IMR-90 (cell line): Measurements from ENCODE around the gene ODAD2. TPM values are rescaled to one million over a fixed set of nuclear protein-coding genes. Genes with fewer than 3 reads are reported as not detected.

ENCODE experiments used
- ATAC-seq: fragments of 200-7000 bp; cut with Tn5 transposase; 2 replicates; pipeline ENCODE4 v1.9.1; 2020; ENCODE audit warnings: low read depth, mild to moderate bottlenecking, moderate library complexity
- BruUV-seq: library from RNA; stranded (reverse); fragments of 400-500 nt; replicated peaks from 2 replicates; lab custom pipeline; 2021; lab: Mats Ljungman, UMichigan
- CTCF ChIA-PET: fragments of 300-600 bp; formaldehyde crosslinking; extraction: SDS; loops from one replicate; lab custom pipeline; 2021; ENCODE audit warnings: antibody characterized with exemption; lab: Yijun Ruan, JAX
- POLR2A ChIA-PET: fragments of 300-600 bp; sonication (Branson Sonifier 250); formaldehyde crosslinking; loops from one replicate; lab custom pipeline; 2022; ENCODE audit warnings: antibody characterized with exemption; ENCODE audit not compliant: unreplicated experiment; lab: Charles Lee
- DNase-seq: peaks from one replicate; pipeline ENCODE4 v3.0.0; 2013
- H2AFZ ChIP-seq: replicated peaks from 2 replicates; pipeline ENCODE3; 2013; ENCODE audit warnings: low read length, mild to moderate bottlenecking; ENCODE audit not compliant: poor library complexity
- H2AK5ac ChIP-seq: 2 replicates; pipeline ENCODE4 v1.6.1; 2013; ENCODE audit warnings: low read depth, low read length, inconsistent platforms
- H2AK9ac ChIP-seq: replicated peaks from 2 replicates; pipeline ENCODE3; 2013; ENCODE audit warnings: mild to moderate bottlenecking, low read depth, low read length, moderate library complexity; ENCODE audit not compliant: poor library complexity
- H2BK120ac ChIP-seq: 2 replicates; pipeline ENCODE4 v1.6.1; 2013; ENCODE audit warnings: low read depth, low read length, inconsistent platforms
- H2BK15ac ChIP-seq: 3 replicates; pipeline ENCODE4 v1.6.1; 2013; ENCODE audit warnings: low read depth, low read length, inconsistent platforms
- H2BK20ac ChIP-seq: 2 replicates; pipeline ENCODE4 v1.6.1; 2013; ENCODE audit warnings: low read depth, mild to moderate bottlenecking, inconsistent platforms, low read length, moderate library complexity
- H2BK5ac ChIP-seq: 2 replicates; pipeline ENCODE4 v1.6.1; 2013; ENCODE audit warnings: mild to moderate bottlenecking, low read depth, low read length, inconsistent platforms; ENCODE audit not compliant: poor library complexity, severe bottlenecking
- H3K14ac ChIP-seq: replicated peaks from 2 replicates; pipeline ENCODE4 v1.6.1; 2013; ENCODE audit warnings: low read depth, low read length, inconsistent platforms
- H3K18ac ChIP-seq: 2 replicates; pipeline ENCODE4 v1.6.1; 2013; ENCODE audit warnings: low read depth, low read length, control low read depth
- H3K23ac ChIP-seq: 2 replicates; pipeline ENCODE4 v1.6.1; 2013; ENCODE audit warnings: low read depth, low read length, inconsistent platforms
- H3K27ac ChIP-seq: 2 replicates; pipeline ENCODE4 v1.5.1; 2013; ENCODE audit warnings: mild to moderate bottlenecking, control low read depth, low read length; ENCODE audit not compliant: insufficient read depth
- H3K27me3 ChIP-seq: 2 replicates; pipeline ENCODE4 v1.6.1; 2013; ENCODE audit warnings: low read length; ENCODE audit not compliant: control insufficient read depth, insufficient read depth
- H3K36me3 ChIP-seq: 2 replicates; pipeline ENCODE4 v1.6.1; 2013; ENCODE audit warnings: low read length, mixed read lengths; ENCODE audit not compliant: control insufficient read depth, insufficient read depth
- H3K4ac ChIP-seq: 2 replicates; pipeline ENCODE4 v1.6.1; 2013; ENCODE audit warnings: low read depth, low read length, inconsistent platforms
- H3K4me1 ChIP-seq: 2 replicates; pipeline ENCODE4 v1.6.1; 2013; ENCODE audit warnings: low read length, mixed read lengths; ENCODE audit not compliant: control insufficient read depth, insufficient read depth
- H3K4me2 ChIP-seq: 2 replicates; pipeline ENCODE4 v1.6.1; 2013; ENCODE audit warnings: low read depth, mild to moderate bottlenecking, control low read depth, low read length, moderate library complexity
- H3K4me3 ChIP-seq: 2 replicates; pipeline ENCODE4 v1.5.1; 2013; ENCODE audit warnings: low read depth, mild to moderate bottlenecking, control low read depth, low read length, moderate library complexity; ENCODE audit not compliant: insufficient read depth
- H3K56ac ChIP-seq: 2 replicates; pipeline ENCODE4 v1.6.1; 2013; ENCODE audit warnings: low read length, inconsistent platforms; ENCODE audit not compliant: insufficient read depth; ENCODE audit errors: extremely low read depth
- H3K79me1 ChIP-seq, 2 experiments: 2 replicates each; pipeline ENCODE4 v1.6.1; 2013; ENCODE audit warnings: low read length in 2 of 2, inconsistent platforms in 1 of 2, low read depth in 1 of 2
- H3K9ac ChIP-seq: 2 replicates; pipeline ENCODE4 v1.6.1; 2013; ENCODE audit warnings: low read depth, low read length, control low read depth
- H3K9me1 ChIP-seq: 2 replicates; pipeline ENCODE4 v1.6.1; 2013; ENCODE audit warnings: low read length, inconsistent platforms; ENCODE audit not compliant: insufficient read depth
- H3K9me3 ChIP-seq: 2 replicates; pipeline ENCODE4 v1.6.1; 2013; ENCODE audit warnings: low read length; ENCODE audit not compliant: control insufficient read depth, insufficient read depth
- H4K20me1 ChIP-seq: 2 replicates; pipeline ENCODE4 v1.6.1; 2013; ENCODE audit warnings: low read length, inconsistent platforms; ENCODE audit not compliant: insufficient read depth
- H4K5ac ChIP-seq: 2 replicates; pipeline ENCODE4 v1.6.1; 2013; ENCODE audit warnings: mild to moderate bottlenecking, low read depth, low read length, control low read depth
- H4K8ac ChIP-seq, 2 experiments: 2 replicates each; pipeline ENCODE4 v1.6.1; 2013; ENCODE audit warnings: low read depth in 2 of 2, low read length in 2 of 2, control low read depth in 1 of 2, inconsistent platforms in 1 of 2
- H4K91ac ChIP-seq: 2 replicates; pipeline ENCODE4 v1.6.1; 2013; ENCODE audit warnings: low read depth, low read length, inconsistent platforms; ENCODE audit not compliant: insufficient read depth
- BHLHE40 ChIP-seq: fragments of 150-350 bp; IDR thresholded peaks from 2 replicates; pipeline ENCODE4 v1.6.1; 2016; ENCODE audit warnings: mild to moderate bottlenecking, low read depth, low read length
- CEBPB ChIP-seq: IDR thresholded peaks from 2 replicates; pipeline ENCODE4 v1.6.1; 2012; ENCODE audit warnings: low read depth, low read length, improper control_type of control experiment
- CHD1 ChIP-seq: IDR thresholded peaks from 2 replicates; pipeline ENCODE4 v1.6.1; 2012; ENCODE audit warnings: low read depth, low read length, improper control_type of control experiment
- CTCF ChIP-seq: conservative IDR thresholded peaks from 2 replicates; pipeline ENCODE4 v1.5.1; 2012; ENCODE audit warnings: mild to moderate bottlenecking, low read depth, low read length, improper control_type of control experiment
- ELK1 ChIP-seq: fragments of 150-350 bp; IDR thresholded peaks from 2 replicates; pipeline ENCODE4 v1.6.1; 2016; ENCODE audit warnings: low read depth, mild to moderate bottlenecking, low read length, moderate library complexity, borderline replicate concordance
- FOS ChIP-seq: fragments of 150-350 bp; IDR thresholded peaks from 2 replicates; pipeline ENCODE4 v1.6.1; 2016; ENCODE audit warnings: low read depth, low read length
- MAFK ChIP-seq: IDR thresholded peaks from 2 replicates; pipeline ENCODE4 v1.6.1; 2012; ENCODE audit warnings: low read depth, low read length, improper control_type of control experiment
- MAZ ChIP-seq: IDR thresholded peaks from 2 replicates; pipeline ENCODE4 v1.6.1; 2012; ENCODE audit warnings: low read depth, mild to moderate bottlenecking, low read length, improper control_type of control experiment, moderate library complexity, borderline replicate concordance
- MXI1 ChIP-seq: IDR thresholded peaks from 2 replicates; pipeline ENCODE4 v1.6.1; 2012; ENCODE audit warnings: low read depth, mild to moderate bottlenecking, low read length, moderate library complexity, borderline replicate concordance
- NFE2L2 ChIP-seq: fragments of 150-350 bp; IDR thresholded peaks from 2 replicates; pipeline ENCODE4 v1.6.1; 2016; ENCODE audit warnings: low read depth, mild to moderate bottlenecking, low read length
- POLR2A ChIP-seq: IDR thresholded peaks from 2 replicates; pipeline ENCODE4 v1.6.1; 2012; ENCODE audit warnings: mild to moderate bottlenecking, low read depth, low read length
- RAD21 ChIP-seq: IDR thresholded peaks from 2 replicates; pipeline ENCODE4 v1.6.1; 2012; ENCODE audit warnings: low read length, improper control_type of control experiment
- RCOR1 ChIP-seq: IDR thresholded peaks from 2 replicates; pipeline ENCODE4 v1.6.1; 2012; ENCODE audit warnings: mild to moderate bottlenecking, low read length, improper control_type of control experiment; ENCODE audit not compliant: insufficient replicate concordance
- RFX5 ChIP-seq: IDR thresholded peaks from 2 replicates; pipeline ENCODE4 v1.8.0; 2012; ENCODE audit warnings: low read depth, mild to moderate bottlenecking, low read length, moderate library complexity
- SMC3 ChIP-seq: fragments of 150-350 bp; IDR thresholded peaks from 2 replicates; pipeline ENCODE4 v1.6.1; 2016; ENCODE audit warnings: low read depth, mild to moderate bottlenecking, antibody characterized with exemption, low read length, moderate library complexity
- USF2 ChIP-seq: fragments of 150-350 bp; IDR thresholded peaks from 2 replicates; pipeline ENCODE4 v1.6.1; 2017; ENCODE audit warnings: mild to moderate bottlenecking, antibody characterized with exemption, low read length, low read depth
- WGBS, 2 experiments: methylation state at CpG; one replicate each; pipeline versions ENCODE4 v1.1.5 to v1.1.7; 2013; ENCODE audit warnings: missing lambda C conversion rate in 2 of 2; ENCODE audit not compliant: insufficient read length in 1 of 2; ENCODE audit errors: extremely low coverage in 2 of 2; 5-methylcytosine and 5-hydroxymethylcytosine counted together
- dilution Hi-C: fragments of 300-500 bp; cut with HindIII; formaldehyde crosslinking; loops from one replicate; pipeline ENCODE4 v1.14.3; 2018; ENCODE audit warnings: low sequenced_read_pairs; ENCODE audit not compliant: unreplicated experiment
- in situ Hi-C: fragments of 300-500 bp; cut with MboI; formaldehyde crosslinking; loops from 3 replicates; pipeline ENCODE4 v1.14.3; 2019; ENCODE audit warnings: low sequenced_read_pairs, inconsistent platforms, mixed read lengths
- intact Hi-C: fragments of 100-400 bp; cut with micrococcal nuclease; formaldehyde crosslinking; loops from 2 replicates; pipeline ENCODE4 v1.10.0; 2022
- polyA plus RNA-seq, 3 experiments: library from polyadenylated mRNA; depleted of rRNA; stranded (reverse); fragments of >200 nt; gene quantifications; 2 replicates each; pipeline ENCODE4 v1.2.3, GENCODE V29; 2012; ENCODE audit warnings: low replicate concordance in 1 of 3
- total RNA-seq: library from RNA; depleted of rRNA; stranded (reverse); fragments of >200 nt; gene quantifications from 2 replicates; pipeline ENCODE4 v1.2.3, GENCODE V29; 2012

Gene ODAD2
- total and polyA plus RNA-seq, 2 of the 4 experiments (the other 2 are of a cell fraction) = 0.53 to 0.72 TPM

GRCh38 chr10:28020080-28020860 is 21.4 kb upstream of the ODAD2 start:
- no peak overlapping the region for H4K8ac ChIP-seq
- no peak overlapping the region for H3K18ac ChIP-seq
- no peak overlapping the region for H3K4ac ChIP-seq
- no peak overlapping the region for H2BK15ac ChIP-seq
- no peak overlapping the region for H4K91ac ChIP-seq
- no peaks in the 10 kb centered on the region for H3K9me1 ChIP-seq
- dilution Hi-C loops (no loop called here), intact Hi-C loops (no loop called here), in situ Hi-C loops (no loop called here)
- H3K56ac ChIP-seq = no peak overlapping the region
- no peak overlapping the region for H2AK5ac ChIP-seq
- H2AK9ac ChIP-seq = no peak overlapping the region
- H4K5ac ChIP-seq = no peak overlapping the region
- no peaks in the 10 kb centered on the region for H3K4me1 ChIP-seq
- H2BK5ac ChIP-seq = no peak overlapping the region
- H3K27ac ChIP-seq = no peak overlapping the region
- H2BK120ac ChIP-seq = no peak overlapping the region
- H3K36me3 ChIP-seq = no peaks in the 10 kb centered on the region
- H2AFZ ChIP-seq = no peak overlapping the region
- no peak for TF ChIP-seq MAFK
- no peak for TF ChIP-seq MAZ
- no peak for TF ChIP-seq CTCF
- no peak for TF ChIP-seq FOS
- no peak for TF ChIP-seq RCOR1
- no peak for TF ChIP-seq RAD21
- TF ChIP-seq NFE2L2 = no peak
- TF ChIP-seq CEBPB = no peak
- no peak for TF ChIP-seq CHD1
- TF ChIP-seq MXI1 = no peak
- TF ChIP-seq BHLHE40 = no peak
- no peak for TF ChIP-seq RFX5
- no peak for TF ChIP-seq POLR2A
- no peak for TF ChIP-seq USF2
- TF ChIP-seq SMC3 = no peak
- TF ChIP-seq ELK1 = no peak
- no peaks in the 10 kb centered on the region for H3K9me3 ChIP-seq
- no peak overlapping the region for H3K9ac ChIP-seq
- ChIA-PET CTCF (no interaction called here), POLR2A (no interaction called here)
- H3K14ac ChIP-seq = no peak overlapping the region
- BruUV-seq = no TSS peak
- H2BK20ac ChIP-seq = no peak overlapping the region
- H3K23ac ChIP-seq = no peak overlapping the region
- no peak overlapping the region for H3K4me2 ChIP-seq
- H3K4me3 ChIP-seq = no peak overlapping the region
- no peaks in the 10 kb centered on the region for H3K79me1 ChIP-seq
- ATAC-seq = no peak
- H3K27me3 ChIP-seq = no peaks in the 10 kb centered on the region
- DNase-seq = no peak
- WGBS, 2 experiments = 69% methylated on average over 5 of the region's 12 CpGs; no CpG with 5 or more reads in 1 of the 2 experiments
- H4K20me1 ChIP-seq = no peaks in the 10 kb centered on the region
